IPS DF 19.7 (cell line): ENCODE measurements around the gene EEFSEC.

Source experiments
- DNase-seq: peaks from one replicate; pipeline ENCODE4 v3.0.0-alpha.2; 2013; ENCODE audit warnings: low read depth, low spot score

Gene EEFSEC

GRCh38 chr3:128442949-128443348 lies 289.7 kb downstream of the EEFSEC start:
- DNase-seq: no peak

DNA sequence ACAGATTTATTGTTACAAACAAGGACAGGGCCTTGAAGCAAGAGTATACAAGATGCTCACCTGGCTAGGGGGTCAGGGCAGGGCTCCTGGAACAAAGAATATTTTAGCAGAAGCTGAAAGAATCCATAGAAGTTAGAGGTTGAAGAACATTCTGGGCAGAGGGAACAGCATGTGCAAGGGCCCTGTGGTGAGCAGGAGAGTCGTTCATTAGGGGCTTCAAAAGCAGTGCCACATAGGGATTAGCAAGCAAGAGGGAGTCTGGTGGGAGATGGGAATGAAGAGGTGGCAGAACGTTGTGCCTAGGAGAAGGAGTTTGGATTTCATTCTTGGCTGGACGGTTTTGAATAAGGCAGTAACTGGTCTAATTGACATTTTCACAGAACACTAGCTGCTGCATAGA lies 290.5 kb downstream of the EEFSEC start:
- no peak for DNase-seq

GRCh38 chr3:128445357-128445756 lies 292.1 kb downstream of the EEFSEC start:
- no peak for DNase-seq

DNA sequence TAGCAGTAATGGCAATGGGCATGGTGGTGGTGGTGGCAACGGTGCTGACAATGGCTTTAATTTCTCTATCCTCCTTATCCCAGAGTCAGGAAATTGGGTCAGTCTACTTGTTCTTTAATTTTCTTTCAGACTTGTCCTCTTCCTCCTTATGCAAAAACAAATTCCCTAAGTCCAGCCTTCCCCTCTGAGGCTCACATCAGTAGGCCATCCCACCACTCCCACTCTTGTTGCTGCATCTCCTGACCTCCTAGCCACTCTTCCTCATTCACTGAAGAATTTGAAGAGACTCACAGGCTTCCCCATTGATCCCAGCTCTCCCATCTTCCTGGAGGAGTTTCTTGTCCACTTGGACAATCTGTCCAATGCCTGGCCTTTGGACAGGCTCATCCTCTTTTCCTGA lies 293.5 kb downstream of the EEFSEC start:
- no peak for DNase-seq

- no peak for DNase-seq
These were observed 294.3 kb downstream of the EEFSEC start for GRCh38 chr3:128447561-128448013.

- DNase-seq: no peak
These were observed 295.2 kb downstream of the EEFSEC start for GRCh38 chr3:128448491-128448890.

DNA sequence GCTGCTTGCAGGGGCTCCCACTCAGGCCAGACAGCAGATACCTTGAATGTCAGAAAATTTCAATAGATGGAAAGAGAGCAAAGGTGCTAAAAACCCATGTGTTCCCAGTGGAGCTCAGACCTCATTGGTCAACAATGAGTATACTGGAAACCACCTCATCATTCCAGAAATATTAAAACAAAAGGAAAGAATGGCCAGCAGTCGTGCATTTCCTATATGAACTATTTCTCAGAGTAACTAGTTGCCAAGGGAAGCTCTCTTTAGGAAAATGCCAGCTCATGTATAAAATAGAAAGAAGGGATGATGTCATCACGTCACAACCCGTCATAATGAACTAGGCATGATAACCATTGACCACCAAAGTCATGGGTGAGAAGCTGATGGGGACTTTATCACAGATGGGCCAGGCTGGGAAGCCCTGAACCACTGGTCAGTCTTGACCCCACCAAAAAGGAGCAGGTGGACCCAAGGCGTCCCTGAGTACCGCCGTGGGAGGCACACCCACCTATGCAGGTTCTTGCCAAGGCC lies 295.9 kb downstream of the EEFSEC start:
- no peak for DNase-seq

DNA sequence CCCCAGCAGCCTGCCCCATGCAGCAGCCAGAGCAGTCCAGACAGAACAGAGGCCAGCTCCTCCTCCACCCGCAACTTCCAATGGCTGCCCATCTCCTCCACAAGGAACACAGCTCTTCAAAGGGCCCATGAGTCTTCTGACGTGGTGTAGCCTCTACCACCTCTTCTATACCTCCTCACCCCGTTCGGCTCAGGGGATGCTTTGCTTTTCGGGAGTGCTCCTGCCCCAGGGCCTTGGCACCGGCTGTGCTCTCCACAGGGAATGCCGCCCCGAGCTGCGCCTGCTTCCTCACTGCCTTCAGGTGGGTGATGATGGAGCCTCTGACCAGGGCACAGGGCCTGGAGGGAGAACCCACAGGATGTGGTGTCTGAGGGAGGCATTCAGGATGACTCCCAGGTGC lies 298.8 kb downstream of the EEFSEC start:
- no peak for DNase-seq

GRCh38 chr3:128452678-128453275 lies 299.5 kb downstream of the EEFSEC start:
- no peak for DNase-seq

DNA sequence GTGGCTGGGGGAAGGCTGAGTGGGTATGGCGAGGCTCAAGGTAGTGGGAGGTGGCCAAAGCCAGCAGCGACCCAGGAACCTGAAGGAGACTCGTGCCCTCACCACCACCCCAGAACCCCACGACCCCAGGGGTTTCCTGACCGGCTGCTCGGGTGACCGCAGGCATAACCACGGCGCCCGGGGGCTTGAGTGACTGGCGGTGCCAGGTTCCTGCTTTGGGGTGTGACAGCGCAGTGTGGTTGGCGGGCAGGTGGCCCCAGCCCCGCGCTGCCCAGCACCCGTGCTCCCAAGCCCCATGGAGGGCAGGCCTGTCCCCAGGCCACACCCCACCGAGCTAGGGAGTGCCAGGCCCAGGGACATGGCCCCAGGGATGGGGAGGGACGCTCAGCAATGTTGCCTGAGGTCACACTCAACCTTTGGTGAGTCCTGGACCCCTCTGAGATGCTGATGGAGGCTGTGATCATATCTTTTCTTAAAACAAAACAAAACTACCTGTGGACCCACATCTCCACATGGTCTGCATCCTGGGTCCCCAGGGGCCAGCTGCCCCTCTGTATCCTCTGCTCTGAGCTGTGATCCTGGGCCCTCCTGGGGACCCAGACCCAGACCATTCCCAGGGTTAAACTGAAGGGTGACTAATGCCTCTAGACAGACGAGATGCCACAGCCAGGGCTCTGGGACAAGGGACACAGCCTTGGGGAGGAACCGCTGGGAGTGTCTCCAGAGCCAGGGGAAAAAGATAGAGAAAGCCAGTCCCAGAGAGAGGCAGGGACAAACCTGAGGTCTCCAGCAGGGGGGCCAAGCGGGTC lies 300.4 kb downstream of the EEFSEC start:
- DNase-seq: no peak

- no peak for DNase-seq
These were observed 301.0 kb downstream of the EEFSEC start for GRCh38 chr3:128454310-128454618.

GRCh38 chr3:128455116-128455515 lies 301.8 kb downstream of the EEFSEC start:
- DNase-seq: no peak

DNA sequence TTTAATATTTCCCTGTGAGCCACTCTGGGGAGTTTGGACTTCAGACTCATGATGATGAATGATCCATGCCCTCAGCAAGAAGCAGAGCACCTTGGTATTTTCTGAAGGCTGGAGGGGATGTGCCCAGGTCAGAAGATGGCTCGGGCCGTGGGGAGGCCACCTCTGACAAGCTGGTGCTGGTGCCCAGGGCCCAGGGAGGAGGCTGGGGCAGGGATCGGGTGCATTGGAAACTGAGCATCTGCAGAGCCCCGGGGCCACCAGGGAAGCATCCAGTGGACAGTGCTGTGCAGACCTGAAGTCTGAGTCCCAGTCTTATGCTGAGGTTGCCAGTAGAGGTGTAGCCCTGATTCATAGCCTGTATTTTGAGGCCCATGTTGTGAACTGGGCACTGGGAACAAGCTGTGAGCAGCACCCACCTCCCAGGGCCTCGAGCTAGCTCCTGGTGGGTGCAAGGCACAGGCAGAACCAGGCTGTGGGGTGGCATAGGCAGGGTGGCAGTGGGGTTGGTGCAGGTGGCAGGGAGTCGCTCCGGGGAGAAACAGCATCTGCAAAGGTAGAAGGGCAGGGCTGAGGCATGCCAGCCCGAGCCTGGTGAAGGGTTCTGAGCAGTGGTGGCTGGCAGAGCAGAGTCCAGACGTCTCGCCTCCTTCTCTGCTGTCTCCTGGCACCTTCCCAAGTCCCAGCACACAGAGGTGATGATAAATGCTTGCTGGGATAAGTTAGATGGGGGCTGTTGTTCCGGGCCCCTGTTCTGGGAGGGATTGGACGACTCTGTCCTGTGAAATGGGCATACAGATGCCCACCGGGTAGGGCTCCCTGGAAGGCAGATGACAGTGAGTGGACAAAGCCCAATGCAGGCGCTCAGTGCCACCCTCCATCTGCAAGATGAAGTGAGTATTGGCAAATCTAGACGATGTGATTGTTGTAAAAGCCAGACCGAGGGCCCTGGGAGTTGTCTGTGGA lies 302.8 kb downstream of the EEFSEC start:
- DNase-seq: no peak

GRCh38 chr3:128456776-128457715 lies 303.8 kb downstream of the EEFSEC start:
- DNase-seq: no peak

DNA sequence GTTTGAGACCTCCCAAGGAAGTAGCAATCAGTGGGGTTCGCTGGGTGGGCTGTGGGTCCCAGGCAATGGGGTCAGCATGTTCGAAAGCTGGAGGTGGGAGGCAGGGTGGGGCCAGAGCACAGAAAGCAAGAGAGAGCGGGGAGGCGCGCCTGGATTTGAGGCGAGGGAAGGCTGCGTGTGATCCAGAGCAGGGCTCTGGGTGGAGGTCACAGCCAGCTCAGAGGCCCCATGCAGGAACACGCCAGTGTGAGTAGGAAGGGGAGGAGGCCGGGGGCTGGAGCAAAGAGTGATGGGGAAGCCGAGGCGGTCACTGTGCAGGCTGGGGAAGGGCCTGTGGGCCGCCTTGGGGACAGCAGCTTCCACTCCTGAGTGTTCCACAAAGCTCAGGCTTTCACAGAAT lies 304.7 kb downstream of the EEFSEC start:
- no peak for DNase-seq
